Activated T-cell treated with anti-CD3 and anti-CD28 coated beads for 48 hours (primary cell): ENCODE data around the gene GPR39.

Experiments used
- DNase-seq: peaks from one replicate; pipeline ENCODE4 v3.0.0-alpha.2; 2020; ENCODE audit warnings: low read depth

The GPR39 gene

GRCh38 chr2:132605236-132606180, 188.9 kb downstream of the GPR39 start:
- DNase-seq, result no peak

GRCh38 chr2:132606649-132607048, 190.0 kb downstream of the GPR39 start:
- no peak for DNase-seq

GRCh38 chr2:132607426-132608090, 191.0 kb downstream of the GPR39 start:
- no peak for DNase-seq

- DNase-seq, result no peak
Measured at GRCh38 chr2:132608311-132608710, 191.7 kb downstream of the GPR39 start.

GRCh38 chr2:132609101-132609890, 192.7 kb downstream of the GPR39 start:
- DNase-seq, result no peak

GRCh38 chr2:132611719-132612118, 195.1 kb downstream of the GPR39 start:
- DNase-seq, result no peak

- no peak for DNase-seq
Measured at GRCh38 chr2:132615329-132616085, 198.9 kb downstream of the GPR39 start.

GRCh38 chr2:132617989-132618388, 201.4 kb downstream of the GPR39 start:
- DNase-seq, result no peak

- DNase-seq, result no peak
Measured at GRCh38 chr2:132618734-132619133, 202.1 kb downstream of the GPR39 start.

- no peak for DNase-seq
Measured at GRCh38 chr2:132620115-132620514, 203.5 kb downstream of the GPR39 start.

- no peak for DNase-seq
Measured at GRCh38 chr2:132621131-132621875, 204.7 kb downstream of the GPR39 start.

- no peak for DNase-seq
Measured at GRCh38 chr2:132623096-132623839, 206.7 kb downstream of the GPR39 start.

GRCh38 chr2:132627536-132627935, 210.9 kb downstream of the GPR39 start:
- DNase-seq, result no peak

- DNase-seq, result no peak
Measured at GRCh38 chr2:132632000-132632649, 215.5 kb downstream of the GPR39 start.

- no peak for DNase-seq
Measured at GRCh38 chr2:132633635-132634034, 217.0 kb downstream of the GPR39 start.

GRCh38 chr2:132636346-132636745, 219.7 kb downstream of the GPR39 start:
- DNase-seq, result no peak

- no peak for DNase-seq
Measured at GRCh38 chr2:132638313-132639040, 221.9 kb downstream of the GPR39 start.

GRCh38 chr2:132640116-132640515, 223.5 kb downstream of the GPR39 start:
- DNase-seq, result no peak

- no peak for DNase-seq
Measured at GRCh38 chr2:132641819-132642218, 225.2 kb downstream of the GPR39 start.
